CD4-positive, alpha-beta T cell treated with Interleukin-4 for 1 hour (primary cell): Measurements from ENCODE around the gene HPX.
"Not testable (repeated sequence)": the region's sequence is repeated elsewhere in the genome, so short reads cannot be mapped to it uniquely, and the experiment has no call there.

Experiments
- DNase-seq, 2 donors: peaks; one replicate each; pipeline ENCODE4 v3.0.0-alpha.2; 2020 to 2022

Gene HPX

DNA sequence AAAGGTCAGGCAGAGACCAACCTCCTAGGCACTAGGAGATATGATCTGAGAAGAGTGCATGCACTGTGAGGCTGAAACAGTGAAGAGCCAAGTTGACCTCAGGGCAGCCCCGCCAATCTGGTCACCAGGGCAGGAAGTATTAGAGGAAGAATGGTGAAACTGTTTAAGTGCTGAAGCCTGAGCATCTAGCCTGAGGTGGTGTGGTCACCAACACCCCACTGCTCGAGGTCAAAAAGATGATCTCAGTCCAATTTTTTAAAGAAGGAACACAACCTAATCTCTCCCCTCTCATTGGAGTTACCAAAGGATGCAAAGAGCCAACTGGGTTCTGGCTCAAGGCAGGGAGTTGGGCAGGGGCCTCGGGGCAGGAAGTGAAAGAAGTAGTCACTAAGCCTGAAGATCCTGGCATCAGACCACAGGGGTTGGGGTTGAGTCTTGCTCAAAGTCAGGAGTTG, 25.9 kb downstream of the HPX start:
- no peak for DNase-seq

DNA sequence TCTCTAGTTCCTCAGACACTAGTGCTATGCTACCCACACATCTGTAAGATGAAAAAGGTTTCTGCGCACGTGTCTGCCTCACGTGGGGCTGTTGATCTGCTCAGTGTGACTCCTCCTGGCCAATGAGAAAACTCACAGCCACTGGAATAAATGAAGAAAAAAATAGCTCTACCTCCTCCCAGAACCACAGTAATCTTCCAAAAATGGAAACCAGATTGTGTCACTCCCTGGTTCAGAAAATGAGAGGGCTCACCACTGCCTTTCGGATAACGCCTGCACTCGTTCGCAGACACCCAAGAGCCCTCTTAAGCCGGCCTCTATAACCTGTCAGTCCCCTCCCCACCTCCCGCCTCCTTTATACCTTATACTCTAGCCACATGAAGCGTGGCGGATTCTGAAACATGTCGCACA, 27.0 kb downstream of the HPX start:
- peak; percentile 63 to 78 for DNase-seq

- DNase-seq = no peak
Observed at GRCh38 chr11:6411594-6412031, 29.2 kb downstream of the HPX start.

GRCh38 chr11:6410695-6411430, 29.9 kb downstream of the HPX start:
- no peak for DNase-seq

DNA sequence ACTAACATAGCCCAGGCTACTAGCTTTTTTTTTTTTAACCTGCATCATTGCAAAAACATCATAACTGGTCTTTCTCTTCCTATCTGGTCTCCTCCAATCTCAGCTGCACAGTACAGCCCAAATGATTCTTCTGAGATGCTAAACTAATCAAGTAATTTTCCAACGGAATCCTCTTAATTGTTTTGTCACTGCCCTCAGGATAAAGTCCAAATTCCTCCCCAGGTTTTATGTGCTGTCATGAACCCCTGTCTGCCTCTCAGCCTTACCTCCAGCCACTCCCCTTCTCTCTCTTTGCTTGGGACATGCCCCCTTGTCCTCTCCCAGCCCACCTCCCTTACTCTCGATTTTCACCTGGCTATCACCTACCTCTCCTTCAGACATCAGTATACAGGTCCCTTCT, 34.4 kb downstream of the HPX start:
- no peak for DNase-seq

DNA sequence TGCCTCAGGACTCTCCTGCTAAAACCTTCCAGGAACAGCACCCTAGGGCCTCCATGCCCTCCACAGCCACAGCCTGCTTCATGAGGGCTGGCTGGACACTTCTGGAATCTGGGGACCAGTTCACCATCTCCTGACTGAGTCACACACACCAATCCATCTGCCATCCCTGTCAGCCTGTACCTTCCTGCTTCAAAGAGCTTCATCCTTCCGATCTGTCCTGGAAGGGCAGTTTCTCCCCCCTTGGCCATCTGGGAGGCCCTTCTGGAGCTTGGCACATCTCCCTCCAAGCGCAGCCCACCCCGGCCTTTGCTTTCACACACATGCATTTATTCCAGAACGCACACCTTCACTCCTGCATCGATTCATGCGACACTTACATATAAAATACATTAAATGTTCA, 34.9 kb downstream of the HPX start:
- DNase-seq = no peak

GRCh38 chr11:6405052-6405667, 35.6 kb downstream of the HPX start:
- no peak for DNase-seq

GRCh38 chr11:6404342-6405051, 36.3 kb downstream of the HPX start:
- peak in 1 of 2 donors; percentile 39 for DNase-seq

DNA sequence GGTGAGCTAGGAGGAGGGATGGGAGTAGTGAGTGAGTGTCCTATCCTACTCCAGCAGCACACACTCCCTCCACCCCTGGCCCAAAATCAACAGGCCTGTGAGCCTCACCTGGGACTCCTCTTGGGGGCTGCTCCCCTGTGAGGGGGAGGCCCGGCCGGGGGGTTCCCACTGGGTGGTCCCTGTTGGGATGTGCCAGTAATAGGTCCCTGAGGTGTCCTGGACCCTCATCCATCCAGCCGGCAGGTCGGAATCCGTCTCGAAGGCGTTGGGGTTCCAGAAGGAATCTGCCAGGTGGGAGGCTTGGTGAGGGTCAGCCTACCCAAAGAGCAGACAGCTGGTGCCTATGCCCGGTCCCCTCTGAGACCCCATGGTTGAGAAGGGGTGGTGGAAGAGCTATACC, 37.2 kb downstream of the HPX start:
- no peak for DNase-seq

DNA sequence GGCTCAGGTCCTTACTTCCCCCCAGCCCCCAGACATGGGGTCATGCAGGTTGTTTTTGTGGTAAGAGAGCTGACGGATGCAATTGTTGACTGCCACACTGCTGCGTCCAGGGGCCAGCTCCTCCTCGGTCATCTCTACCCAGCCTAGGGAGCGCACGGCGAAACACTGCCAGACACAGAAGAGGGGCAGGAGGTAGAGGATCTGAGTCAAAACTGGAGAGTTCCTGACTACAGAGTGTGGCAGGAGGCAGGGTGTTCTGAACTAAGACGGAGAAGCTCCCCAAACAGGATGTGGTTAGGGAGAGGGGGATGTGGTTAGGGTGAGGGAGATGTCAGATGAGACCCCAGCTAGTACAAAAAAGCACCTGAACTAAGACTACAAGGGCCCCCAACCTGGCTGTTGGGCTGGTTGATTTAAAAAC, 38.2 kb downstream of the HPX start:
- DNase-seq = peak; percentile 84 to 86

DNA sequence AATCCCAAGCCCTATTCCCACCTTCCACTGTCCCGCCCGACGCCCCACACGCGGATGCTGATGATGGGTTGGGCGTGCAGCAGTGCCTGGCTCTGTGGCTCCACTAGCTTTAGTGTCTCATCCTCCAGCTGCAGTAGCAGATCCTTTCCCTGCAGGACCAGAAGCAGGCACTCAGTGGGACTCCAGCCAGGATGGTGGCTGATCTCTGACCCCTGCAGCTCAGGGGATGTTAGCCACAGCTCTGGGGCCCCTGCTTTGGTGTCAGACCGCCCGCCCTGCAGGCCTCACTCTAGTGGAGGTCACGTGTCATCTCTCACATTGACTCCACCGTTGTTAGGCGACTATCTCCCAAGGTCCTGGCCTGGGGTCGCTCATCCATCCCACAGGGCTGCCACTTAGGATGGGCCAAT, 38.7 kb downstream of the HPX start:
- DNase-seq = no peak

DNA sequence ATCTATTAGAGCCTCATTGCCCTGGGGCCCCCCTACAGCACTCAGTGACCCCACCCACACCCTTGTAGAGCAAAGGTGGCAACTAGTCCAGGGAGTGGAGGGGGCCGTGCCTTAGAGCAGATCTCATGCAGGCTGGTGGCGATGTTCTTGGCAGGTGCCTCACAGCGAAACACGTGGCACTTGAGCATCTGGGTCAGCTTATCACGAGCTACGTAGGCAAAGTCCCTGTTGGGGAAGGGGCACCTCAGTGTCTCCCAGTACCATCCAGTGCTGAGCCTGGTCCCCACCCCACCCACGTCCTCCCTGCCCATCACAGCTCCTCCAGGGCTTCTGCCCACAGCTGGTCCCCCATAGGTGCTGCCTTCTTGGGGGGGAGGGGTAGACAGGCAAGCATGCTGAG, 39.3 kb downstream of the HPX start:
- DNase-seq = no peak

- DNase-seq = no peak
Observed at GRCh38 chr11:6400431-6401345, 40.1 kb downstream of the HPX start.

DNA sequence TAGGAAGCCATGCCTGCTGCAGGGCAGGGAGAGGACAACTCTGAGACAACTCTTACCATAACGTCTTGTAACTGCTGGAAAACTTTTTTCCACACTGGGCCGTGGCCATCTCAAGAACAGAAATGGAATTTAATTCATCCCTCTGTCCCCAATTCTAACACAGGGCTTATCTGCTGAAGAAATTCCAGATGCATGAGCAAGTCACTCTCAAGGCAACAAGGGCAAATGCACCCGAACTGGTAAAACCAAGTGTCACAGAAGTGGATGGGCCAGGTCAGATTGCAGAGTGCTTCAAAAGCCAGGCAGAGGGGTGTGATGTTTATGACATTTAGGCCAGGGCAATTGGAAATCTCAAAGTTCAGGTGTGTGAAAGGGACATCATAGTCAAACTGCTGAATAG, 43.2 kb downstream of the HPX start:
- no peak for DNase-seq

GRCh38 chr11:6397156-6397555, 43.6 kb downstream of the HPX start:
- no peak for DNase-seq

- DNase-seq = no peak
Observed at GRCh38 chr11:6395470-6396060, 45.2 kb downstream of the HPX start.

GRCh38 chr11:6393989-6394670, 46.7 kb downstream of the HPX start:
- DNase-seq = no peak

GRCh38 chr11:6392251-6392650, 48.5 kb downstream of the HPX start:
- not testable (repeated sequence) for DNase-seq

- DNase-seq = no peak
Observed at GRCh38 chr11:6391537-6392134, 49.2 kb downstream of the HPX start.

DNA sequence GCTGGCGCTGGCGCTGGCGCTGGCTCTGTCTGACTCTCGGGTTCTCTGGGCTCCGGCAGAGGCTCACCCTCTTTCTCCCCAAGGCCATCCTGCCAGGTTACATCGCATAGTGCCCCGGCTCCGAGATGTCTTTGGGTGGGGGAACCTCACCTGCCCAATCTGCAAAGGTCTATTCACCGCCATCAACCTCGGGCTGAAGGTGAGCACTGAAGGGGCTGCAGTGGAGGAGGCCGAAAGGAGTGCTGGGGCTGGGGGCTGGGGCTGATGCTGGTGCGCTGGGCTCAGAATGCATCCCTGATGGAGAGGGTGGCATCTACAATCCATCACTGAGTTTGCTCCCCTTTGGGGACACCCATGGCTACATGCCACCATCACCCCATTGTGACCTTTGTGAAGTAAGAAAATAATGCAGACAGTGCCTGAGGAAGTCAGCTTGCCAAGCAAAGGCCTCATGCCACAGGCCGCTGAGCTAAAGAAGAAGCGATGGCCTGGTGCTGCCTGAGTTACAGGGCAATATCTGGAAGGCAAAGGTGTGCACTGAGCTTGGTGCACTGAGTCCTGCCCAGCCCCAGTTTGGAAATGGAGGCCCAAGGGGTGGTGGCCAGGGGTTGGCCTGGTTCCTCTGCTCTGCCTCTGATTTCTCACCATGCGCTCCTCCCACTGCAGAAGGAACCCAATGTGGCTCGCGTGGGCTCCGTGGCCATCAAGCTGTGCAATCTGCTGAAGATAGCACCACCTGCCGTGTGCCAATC, 49.9 kb downstream of the HPX start:
- DNase-seq = no peak
